WERI-Rb-1 (cell line): ENCODE results near the gene PHPT1.

Source experiments
- DNase-seq: peaks from one replicate; pipeline ENCODE4 v3.0.0-alpha.2; 2020
- H3K27ac ChIP-seq: fragments of 250-450 bp; sonication (Bioruptor Pico); 2 replicates; pipeline ENCODE4 v1.5.1; 2020; ENCODE audit warnings: mild to moderate bottlenecking, moderate library complexity
- H3K27me3 ChIP-seq: fragments of 250-450 bp; sonication (Bioruptor Pico); 2 replicates; pipeline ENCODE4 v1.5.1; 2021; ENCODE audit warnings: mild to moderate bottlenecking, low read depth, moderate library complexity; ENCODE audit not compliant: insufficient read depth, severe bottlenecking
- H3K36me3 ChIP-seq: fragments of 250-450 bp; sonication (Bioruptor Pico); 2 replicates; pipeline ENCODE4 v1.5.1; 2020; ENCODE audit warnings: mild to moderate bottlenecking, moderate library complexity
- H3K4me3 ChIP-seq: 2 replicates; pipeline ENCODE4 v1.5.1; 2011; ENCODE audit warnings: low read depth, mild to moderate bottlenecking, control low read depth, low read length
- H3K9me3 ChIP-seq: fragments of 250-450 bp; sonication (Bioruptor Pico); 2 replicates; pipeline ENCODE4 v1.5.1; 2021; ENCODE audit warnings: mild to moderate bottlenecking, moderate library complexity; ENCODE audit not compliant: severe bottlenecking
- TF ChIP-seq, protein P1 (sequence below): IDR thresholded peaks from 2 replicates; pipeline ENCODE4 v1.5.1; 2011; ENCODE audit warnings: low read depth, mild to moderate bottlenecking, control low read depth, inconsistent platforms, low read length

PHPT1 gene

DNA sequence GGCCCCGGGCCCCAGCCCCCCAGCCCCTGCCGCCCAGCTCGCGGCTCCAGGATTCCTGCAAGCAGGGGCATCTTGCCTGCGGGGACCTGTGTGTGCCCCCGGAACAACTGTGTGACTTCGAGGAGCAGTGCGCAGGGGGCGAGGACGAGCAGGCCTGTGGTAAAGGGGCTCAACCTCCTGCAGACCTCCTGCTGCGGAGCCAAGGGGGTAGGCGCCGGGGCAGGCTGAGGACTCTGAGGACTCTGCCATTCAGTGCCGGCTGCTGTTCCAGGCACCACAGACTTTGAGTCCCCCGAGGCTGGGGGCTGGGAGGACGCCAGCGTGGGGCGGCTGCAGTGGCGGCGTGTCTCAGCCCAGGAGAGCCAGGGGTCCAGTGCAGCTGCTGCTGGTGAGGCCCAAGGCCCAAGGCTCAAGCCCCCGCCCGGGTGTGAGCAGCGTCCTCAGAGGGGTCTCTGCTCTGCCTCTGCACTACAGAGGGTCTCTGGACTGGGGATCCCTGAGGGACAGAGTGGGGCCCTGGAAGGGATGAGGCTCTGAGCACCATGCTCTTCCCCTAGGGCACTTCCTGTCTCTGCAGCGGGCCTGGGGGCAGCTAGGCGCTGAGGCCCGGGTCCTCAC is 6.4 kb downstream of the PHPT1 start:
- no peaks in the 10 kb centered on the region for H3K9me3 ChIP-seq
- no peak overlapping the region for H3K4me3 ChIP-seq
- H3K36me3 ChIP-seq = peaks cover 71% of the 10 kb centered on the region
- no peak overlapping the region for H3K27ac ChIP-seq
- no peaks in the 10 kb centered on the region for H3K27me3 ChIP-seq
- DNase-seq = no peak
- TF ChIP-seq, protein P1, sequence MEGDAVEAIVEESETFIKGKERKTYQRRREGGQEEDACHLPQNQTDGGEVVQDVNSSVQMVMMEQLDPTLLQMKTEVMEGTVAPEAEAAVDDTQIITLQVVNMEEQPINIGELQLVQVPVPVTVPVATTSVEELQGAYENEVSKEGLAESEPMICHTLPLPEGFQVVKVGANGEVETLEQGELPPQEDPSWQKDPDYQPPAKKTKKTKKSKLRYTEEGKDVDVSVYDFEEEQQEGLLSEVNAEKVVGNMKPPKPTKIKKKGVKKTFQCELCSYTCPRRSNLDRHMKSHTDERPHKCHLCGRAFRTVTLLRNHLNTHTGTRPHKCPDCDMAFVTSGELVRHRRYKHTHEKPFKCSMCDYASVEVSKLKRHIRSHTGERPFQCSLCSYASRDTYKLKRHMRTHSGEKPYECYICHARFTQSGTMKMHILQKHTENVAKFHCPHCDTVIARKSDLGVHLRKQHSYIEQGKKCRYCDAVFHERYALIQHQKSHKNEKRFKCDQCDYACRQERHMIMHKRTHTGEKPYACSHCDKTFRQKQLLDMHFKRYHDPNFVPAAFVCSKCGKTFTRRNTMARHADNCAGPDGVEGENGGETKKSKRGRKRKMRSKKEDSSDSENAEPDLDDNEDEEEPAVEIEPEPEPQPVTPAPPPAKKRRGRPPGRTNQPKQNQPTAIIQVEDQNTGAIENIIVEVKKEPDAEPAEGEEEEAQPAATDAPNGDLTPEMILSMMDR = no peak

GRCh38 chr9:136856079-136856476 is 6.9 kb downstream of the PHPT1 start:
- peaks cover 71% of the 10 kb centered on the region for H3K36me3 ChIP-seq
- H3K27me3 ChIP-seq = no peaks in the 10 kb centered on the region
- H3K4me3 ChIP-seq = no peak overlapping the region
- TF ChIP-seq, protein P1 = no peak
- no peak overlapping the region for H3K27ac ChIP-seq
- no peak for DNase-seq
- no peaks in the 10 kb centered on the region for H3K9me3 ChIP-seq

DNA sequence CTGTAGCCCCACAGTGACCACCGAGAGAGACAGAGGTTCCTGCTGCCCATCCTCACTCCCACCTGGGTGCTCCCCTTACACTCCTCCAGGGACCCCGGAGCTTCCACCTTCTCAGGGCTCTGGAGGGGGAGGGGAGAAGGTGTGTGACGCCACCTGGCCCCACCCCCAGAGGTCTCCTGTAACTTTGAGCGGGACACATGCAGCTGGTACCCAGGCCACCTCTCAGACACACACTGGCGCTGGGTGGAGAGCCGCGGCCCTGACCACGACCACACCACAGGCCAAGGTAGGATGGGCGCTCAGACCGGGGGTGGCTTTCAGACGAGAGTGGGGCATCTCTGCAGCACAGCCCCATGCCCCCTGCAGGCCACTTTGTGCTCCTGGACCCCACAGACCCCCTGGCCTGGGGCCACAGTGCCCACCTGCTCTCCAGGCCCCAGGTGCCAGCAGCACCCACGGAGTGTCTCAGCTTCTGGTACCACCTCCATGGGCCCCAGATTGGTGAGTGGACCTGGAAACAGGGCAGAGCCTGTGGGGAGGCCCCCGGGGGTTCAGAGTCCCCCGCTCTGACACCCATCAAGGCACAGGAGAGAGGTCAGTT is 7.4 kb downstream of the PHPT1 start:
- no peaks in the 10 kb centered on the region for H3K27me3 ChIP-seq
- H3K9me3 ChIP-seq = no peaks in the 10 kb centered on the region
- no peak overlapping the region for H3K4me3 ChIP-seq
- DNase-seq = no peak
- peaks cover 71% of the 10 kb centered on the region for H3K36me3 ChIP-seq
- H3K27ac ChIP-seq = no peak overlapping the region
- TF ChIP-seq, protein P1 = 0 out of 2 replicates have a peak, but pooled peaks have one; percentile 16

GRCh38 chr9:136857166-136857565 is 8.0 kb downstream of the PHPT1 start:
- Histone ChIP-seq H3K36me3 (peaks cover 71% of the 10 kb centered on the region), H3K9me3 (no peaks in the 10 kb centered on the region), H3K27me3 (no peaks in the 10 kb centered on the region), H3K27ac (no peak overlapping the region; the same call in 1 of the 2 replicates), H3K4me3 (no peak overlapping the region)
- TF ChIP-seq, protein P1 = no peak
- DNase-seq = no peak

DNA sequence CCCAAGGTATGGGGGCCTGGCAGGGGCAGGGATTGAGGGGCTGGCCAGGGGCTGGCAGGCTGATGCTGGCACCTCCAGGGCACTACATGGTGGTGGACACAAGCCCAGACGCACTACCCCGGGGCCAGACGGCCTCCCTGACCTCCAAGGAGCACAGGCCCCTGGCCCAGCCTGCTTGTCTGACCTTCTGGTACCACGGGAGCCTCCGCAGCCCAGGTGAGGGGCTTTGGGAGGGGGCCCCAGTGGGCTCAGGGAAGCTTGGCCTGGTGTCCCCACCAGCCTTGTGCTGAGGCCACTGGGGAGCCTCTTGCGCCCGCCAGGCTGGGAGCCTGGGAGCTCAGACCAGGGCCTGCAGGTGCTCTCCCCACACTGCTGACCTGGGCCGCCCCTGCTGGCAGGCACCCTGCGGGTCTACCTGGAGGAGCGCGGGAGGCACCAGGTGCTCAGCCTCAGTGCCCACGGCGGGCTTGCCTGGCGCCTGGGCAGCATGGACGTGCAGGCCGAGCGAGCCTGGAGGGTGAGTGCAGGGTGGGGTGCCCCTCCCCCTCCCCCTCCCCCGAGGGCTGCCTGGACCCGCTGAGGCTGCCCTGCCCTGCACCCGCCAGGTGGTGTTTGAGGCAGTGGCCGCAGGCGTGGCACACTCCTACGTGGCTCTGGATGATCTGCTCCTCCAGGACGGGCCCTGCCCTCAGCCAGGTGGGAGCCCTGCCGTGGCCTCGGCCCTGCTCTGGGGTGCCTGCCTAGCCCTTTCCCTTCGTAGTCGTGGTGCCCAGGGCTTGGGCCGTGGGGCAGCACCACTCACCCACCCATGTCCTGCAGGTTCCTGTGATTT is 8.6 kb downstream of the PHPT1 start:
- TF ChIP-seq, protein P1 = no peak
- peaks cover 73% of the 10 kb centered on the region for H3K36me3 ChIP-seq
- H3K4me3 ChIP-seq = no peak overlapping the region
- no peak for DNase-seq
- H3K27ac ChIP-seq = no peak overlapping the region; the same call in 1 of the 2 replicates
- no peaks in the 10 kb centered on the region for H3K9me3 ChIP-seq
- no peaks in the 10 kb centered on the region for H3K27me3 ChIP-seq
